Ectodermal cell (in vitro differentiated cells): ENCODE data around the gene ARSG.
A peak's percentile ranks its signal among the peaks of the same experiment; 100 is the strongest.
"Not testable (repeated sequence)": the region's sequence is repeated elsewhere in the genome, so short reads cannot be mapped to it uniquely, and the experiment has no call there.

Experiments used
- H3K27ac ChIP-seq: 2 replicates; pipeline ENCODE4 v1.7.0; 2013; ENCODE audit warnings: mild to moderate bottlenecking, low read depth, low read length; ENCODE audit not compliant: insufficient read depth, poor library complexity, severe bottlenecking
- H3K27me3 ChIP-seq: 2 replicates; pipeline ENCODE4 v1.7.0; 2013; ENCODE audit warnings: mild to moderate bottlenecking, low read length; ENCODE audit not compliant: insufficient read depth, control insufficient read depth, poor library complexity, severe bottlenecking
- H3K36me3 ChIP-seq: one replicate; pipeline ENCODE4 v1.7.0; 2013; ENCODE audit warnings: low read length; ENCODE audit not compliant: control insufficient read depth, insufficient read depth
- H3K4me1 ChIP-seq: one replicate; pipeline ENCODE4 v1.7.0; 2013; ENCODE audit warnings: low read length; ENCODE audit not compliant: control insufficient read depth, insufficient read depth
- H3K4me3 ChIP-seq: 2 replicates; pipeline ENCODE4 v1.7.0; 2013; ENCODE audit warnings: low read depth, low read length, control low read depth; ENCODE audit not compliant: insufficient read depth
- H3K9me3 ChIP-seq: 2 replicates; pipeline ENCODE4 v1.7.0; 2013; ENCODE audit warnings: mild to moderate bottlenecking, low read length, moderate library complexity; ENCODE audit not compliant: control insufficient read depth
- WGBS, 2 experiments: methylation state at CpG; one replicate each; pipeline ENCODE4 v1.1.7; 2013; ENCODE audit warnings: missing lambda C conversion rate in 2 of 2; 5-methylcytosine and 5-hydroxymethylcytosine counted together

The ARSG gene

GRCh38 chr17:68277807-68278206 is 13.5 kb upstream of the ARSG start:
- no peaks in the 10 kb centered on the region for H3K9me3 ChIP-seq
- H3K4me1 ChIP-seq, result no peaks in the 10 kb centered on the region
- H3K36me3 ChIP-seq, result no peaks in the 10 kb centered on the region
- WGBS, 2 experiments, result 93 to 94% methylated on average over 5 of the region's 5 CpGs
- H3K4me3 ChIP-seq, result no peak overlapping the region
- no peaks in the 10 kb centered on the region for H3K27me3 ChIP-seq
- H3K27ac ChIP-seq, result no peak overlapping the region

- H3K4me3 ChIP-seq, H3K36me3 ChIP-seq, H3K27ac ChIP-seq, H3K27me3 ChIP-seq, H3K9me3 ChIP-seq, H3K4me1 ChIP-seq: not testable (repeated sequence)
- WGBS, 2 experiments, result 80% methylated on average over 2 of the region's 6 CpGs; no CpG with 5 or more reads in 1 of the 2 experiments
Measured at GRCh38 chr17:68281965-68282364, 9.3 kb upstream of the ARSG start.

- H3K4me3 ChIP-seq, result no peak overlapping the region
- H3K27me3 ChIP-seq, result peaks cover 50% of the 10 kb centered on the region
- no peaks in the 10 kb centered on the region for H3K9me3 ChIP-seq
- no peak overlapping the region for H3K27ac ChIP-seq
- H3K4me1 ChIP-seq, result peaks cover 12% of the 10 kb centered on the region
- no peaks in the 10 kb centered on the region for H3K36me3 ChIP-seq
- 92 to 96% methylated on average over 4 to 5 of the region's 5 CpGs for WGBS, 2 experiments
Measured at GRCh38 chr17:68288375-68288774, 2.9 kb upstream of the ARSG start.

- H3K27ac ChIP-seq, result no peak overlapping the region
- peaks cover 14% of the 10 kb centered on the region for H3K4me1 ChIP-seq
- H3K36me3 ChIP-seq, result no peaks in the 10 kb centered on the region
- H3K9me3 ChIP-seq, result no peaks in the 10 kb centered on the region
- no peak overlapping the region for H3K4me3 ChIP-seq
- peaks cover 52% of the 10 kb centered on the region for H3K27me3 ChIP-seq
- 84 to 92% methylated on average over 7 of the region's 7 CpGs for WGBS, 2 experiments
Measured at GRCh38 chr17:68288804-68289203, 2.5 kb upstream of the ARSG start.

GRCh38 chr17:68289473-68289872 is 1.8 kb upstream of the ARSG start:
- 49 to 53% methylated on average over 7 of the region's 7 CpGs for WGBS, 2 experiments

GRCh38 chr17:68289936-68290267 is 1.4 kb upstream of the ARSG start:
- WGBS, 2 experiments, result 21 to 28% methylated on average over 9 of the region's 9 CpGs
- H3K36me3 ChIP-seq, result no peaks in the 10 kb centered on the region
- no peak overlapping the region for H3K27ac ChIP-seq
- H3K4me3 ChIP-seq, result peak overlapping the region; percentile 79
- H3K4me1 ChIP-seq, result peaks cover 20% of the 10 kb centered on the region
- H3K27me3 ChIP-seq, result peaks cover 52% of the 10 kb centered on the region
- no peaks in the 10 kb centered on the region for H3K9me3 ChIP-seq

More at GRCh38 chr17:68289473-68289872, 1.8 kb upstream of the ARSG start:
- no peaks in the 10 kb centered on the region for H3K9me3 ChIP-seq
- no peak overlapping the region for H3K4me3 ChIP-seq
- H3K4me1 ChIP-seq, result peaks cover 20% of the 10 kb centered on the region
- H3K27me3 ChIP-seq, result peaks cover 52% of the 10 kb centered on the region
- no peak overlapping the region for H3K27ac ChIP-seq
- H3K36me3 ChIP-seq, result no peaks in the 10 kb centered on the region

- no peaks in the 10 kb centered on the region for H3K9me3 ChIP-seq
- H3K27ac ChIP-seq, result no peak overlapping the region
- 1% methylated on average over 49 of the region's 50 CpGs for WGBS, 2 experiments
Measured at GRCh38 chr17:68290268-68290954, 884 bp upstream of the ARSG start.

GRCh38 chr17:68291836-68292688 is 767 bp downstream of the ARSG start:
- WGBS, 2 experiments, result 0% methylated on average over 76 of the region's 76 CpGs
- H3K4me3 ChIP-seq, result peak overlapping the region; percentile 79
- H3K4me1 ChIP-seq, result peaks cover 24% of the 10 kb centered on the region
- peak overlapping the region; percentile 76 for H3K27ac ChIP-seq
- no peaks in the 10 kb centered on the region for H3K36me3 ChIP-seq
- no peaks in the 10 kb centered on the region for H3K9me3 ChIP-seq
- H3K27me3 ChIP-seq, result peaks cover 52% of the 10 kb centered on the region

More at GRCh38 chr17:68290268-68290954, 884 bp upstream of the ARSG start:
- Histone ChIP-seq H3K27me3 (peaks cover 52% of the 10 kb centered on the region), H3K4me3 (peak overlapping the region; percentile 79), H3K4me1 (peaks cover 20% of the 10 kb centered on the region), H3K36me3 (no peaks in the 10 kb centered on the region)

GRCh38 chr17:68292689-68293040 is 1.4 kb downstream of the ARSG start:
- Histone ChIP-seq H3K9me3 (no peaks in the 10 kb centered on the region), H3K27me3 (peaks cover 52% of the 10 kb centered on the region), H3K4me3 (peak overlapping the region; percentile 79), H3K27ac (no peak overlapping the region), H3K4me1 (peaks cover 24% of the 10 kb centered on the region), H3K36me3 (no peaks in the 10 kb centered on the region)
- 38 to 39% methylated on average over 9 of the region's 9 CpGs for WGBS, 2 experiments

- peaks cover 24% of the 10 kb centered on the region for H3K4me1 ChIP-seq
Measured at GRCh38 chr17:68293490-68294195, 2.3 kb downstream of the ARSG start.

More at GRCh38 chr17:68293490-68294195, 2.3 kb downstream of the ARSG start:
- H3K9me3 ChIP-seq, result no peaks in the 10 kb centered on the region
- no peak overlapping the region for H3K4me3 ChIP-seq
- peaks cover 47% of the 10 kb centered on the region for H3K27me3 ChIP-seq
- H3K36me3 ChIP-seq, result no peaks in the 10 kb centered on the region
- WGBS, 2 experiments, result 60 to 70% methylated on average over 6 of the region's 6 CpGs
- H3K27ac ChIP-seq, result no peak overlapping the region
